Kidney tubule cell (primary cell): Measurements from ENCODE around the gene BRDT.
A peak's percentile ranks its signal among the peaks of the same experiment; 100 is the strongest.
"Not testable (repeated sequence)": the region's sequence is repeated elsewhere in the genome, so short reads cannot be mapped to it uniquely, and the experiment has no call there.

Experiments
- DNase-seq: peaks from one replicate; pipeline ENCODE4 v3.0.0-alpha.2; 2018; ENCODE audit warnings: low spot score

BRDT gene

GRCh38 chr1:91993256-91993655 is 44.1 kb downstream of the BRDT start:
- no peak for DNase-seq

- DNase-seq = peak; percentile 55
Observed at GRCh38 chr1:91997607-91998195, 48.5 kb downstream of the BRDT start.

GRCh38 chr1:92004129-92004528 is 54.9 kb downstream of the BRDT start:
- DNase-seq = no peak

GRCh38 chr1:92013923-92014322 is 64.7 kb downstream of the BRDT start:
- no peak for DNase-seq

- DNase-seq = no peak
Observed at GRCh38 chr1:92016720-92017316, 67.6 kb downstream of the BRDT start.

GRCh38 chr1:92017656-92018055 is 68.5 kb downstream of the BRDT start:
- no peak for DNase-seq

- not testable (repeated sequence) for DNase-seq
Observed at GRCh38 chr1:92026042-92026441, 76.8 kb downstream of the BRDT start.

GRCh38 chr1:92026806-92027205 is 77.6 kb downstream of the BRDT start:
- DNase-seq = no peak

- DNase-seq = peak; percentile 27
Observed at GRCh38 chr1:92029241-92029922, 80.2 kb downstream of the BRDT start.

- DNase-seq = peak; percentile 88
Observed at GRCh38 chr1:92030656-92031107, 81.5 kb downstream of the BRDT start.

GRCh38 chr1:92031281-92032110 is 82.3 kb downstream of the BRDT start:
- no peak for DNase-seq

- no peak for DNase-seq
Observed at GRCh38 chr1:92037400-92037799, 88.2 kb downstream of the BRDT start.

- DNase-seq = no peak
Observed at GRCh38 chr1:92038695-92039346, 89.6 kb downstream of the BRDT start.

GRCh38 chr1:92040971-92041370 is 91.8 kb downstream of the BRDT start:
- DNase-seq = no peak

GRCh38 chr1:92043621-92044020 is 94.4 kb downstream of the BRDT start:
- no peak for DNase-seq

GRCh38 chr1:92045766-92046495 is 96.7 kb downstream of the BRDT start:
- DNase-seq = no peak

- no peak for DNase-seq
Observed at GRCh38 chr1:92051948-92052347, 102.7 kb downstream of the BRDT start.
